ENCODE data around the gene PHOSPHO2.

DNA sequence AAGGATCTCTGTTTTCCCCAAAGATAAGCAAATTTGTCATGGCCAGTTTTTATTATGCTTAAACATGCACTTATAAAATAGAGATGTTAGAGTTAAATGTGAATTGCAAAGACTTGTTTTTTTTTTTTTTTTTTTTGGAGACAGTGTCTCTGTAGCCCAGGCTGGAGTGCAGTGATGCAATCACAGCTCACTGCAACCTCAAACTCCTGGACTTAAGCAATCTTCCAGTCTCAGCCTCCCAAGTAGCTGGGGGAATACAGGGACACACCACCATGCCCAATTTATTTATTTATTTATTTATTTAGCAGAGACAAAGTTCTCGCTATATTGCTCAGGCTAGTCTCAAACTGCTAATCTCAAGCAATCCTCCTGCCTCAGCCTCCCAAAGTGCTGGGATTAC, 15.1 kb downstream of the PHOSPHO2 start:
- TF ChIP-seq CTCF (IDR thresholded peaks at IDR 0.05) (no peak), POLR2A (IDR thresholded peaks at IDR 0.05) (no peak)

Data from heart left ventricle (tissue), 13 donors.